HL-60 (cell line): ENCODE data around the gene CERS4.

Source experiments
- CTCF ChIP-seq: IDR thresholded peaks from one replicate; pipeline ENCODE4 v1.5.1; 2011; ENCODE audit warnings: low read length, control low read depth, inconsistent platforms; ENCODE audit not compliant: insufficient read depth
- GABPA ChIP-seq: IDR thresholded peaks from 2 replicates; pipeline ENCODE4 v1.6.1; 2012; ENCODE audit warnings: low read depth
- TF ChIP-seq, protein P1 (sequence below): IDR thresholded peaks from 2 replicates; pipeline ENCODE4 v1.6.1; 2012; ENCODE audit warnings: low read depth; ENCODE audit not compliant: insufficient replicate concordance

DNA sequence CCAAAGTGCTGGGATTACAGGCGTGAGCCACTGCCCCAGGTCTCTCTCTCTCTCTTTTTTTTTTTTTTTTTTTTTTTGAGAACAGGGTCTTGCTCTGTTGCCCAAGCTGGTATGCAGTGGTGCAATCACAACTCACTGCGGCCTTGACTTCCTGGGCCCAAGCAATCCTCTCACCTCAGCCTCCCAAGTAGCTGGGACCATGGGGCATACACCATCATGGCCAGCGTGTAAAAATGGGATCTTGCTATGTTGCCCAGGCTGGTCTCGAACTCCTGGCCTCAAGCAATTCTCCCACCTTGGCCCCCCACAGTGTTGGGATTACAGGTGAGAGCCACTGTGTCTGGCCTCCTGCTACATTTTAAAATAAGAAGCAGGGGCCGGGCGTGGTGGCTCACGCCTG, 40.6 kb upstream of the CERS4 start:
- TF ChIP-seq CTCF: no peak
- TF ChIP-seq, protein P1, sequence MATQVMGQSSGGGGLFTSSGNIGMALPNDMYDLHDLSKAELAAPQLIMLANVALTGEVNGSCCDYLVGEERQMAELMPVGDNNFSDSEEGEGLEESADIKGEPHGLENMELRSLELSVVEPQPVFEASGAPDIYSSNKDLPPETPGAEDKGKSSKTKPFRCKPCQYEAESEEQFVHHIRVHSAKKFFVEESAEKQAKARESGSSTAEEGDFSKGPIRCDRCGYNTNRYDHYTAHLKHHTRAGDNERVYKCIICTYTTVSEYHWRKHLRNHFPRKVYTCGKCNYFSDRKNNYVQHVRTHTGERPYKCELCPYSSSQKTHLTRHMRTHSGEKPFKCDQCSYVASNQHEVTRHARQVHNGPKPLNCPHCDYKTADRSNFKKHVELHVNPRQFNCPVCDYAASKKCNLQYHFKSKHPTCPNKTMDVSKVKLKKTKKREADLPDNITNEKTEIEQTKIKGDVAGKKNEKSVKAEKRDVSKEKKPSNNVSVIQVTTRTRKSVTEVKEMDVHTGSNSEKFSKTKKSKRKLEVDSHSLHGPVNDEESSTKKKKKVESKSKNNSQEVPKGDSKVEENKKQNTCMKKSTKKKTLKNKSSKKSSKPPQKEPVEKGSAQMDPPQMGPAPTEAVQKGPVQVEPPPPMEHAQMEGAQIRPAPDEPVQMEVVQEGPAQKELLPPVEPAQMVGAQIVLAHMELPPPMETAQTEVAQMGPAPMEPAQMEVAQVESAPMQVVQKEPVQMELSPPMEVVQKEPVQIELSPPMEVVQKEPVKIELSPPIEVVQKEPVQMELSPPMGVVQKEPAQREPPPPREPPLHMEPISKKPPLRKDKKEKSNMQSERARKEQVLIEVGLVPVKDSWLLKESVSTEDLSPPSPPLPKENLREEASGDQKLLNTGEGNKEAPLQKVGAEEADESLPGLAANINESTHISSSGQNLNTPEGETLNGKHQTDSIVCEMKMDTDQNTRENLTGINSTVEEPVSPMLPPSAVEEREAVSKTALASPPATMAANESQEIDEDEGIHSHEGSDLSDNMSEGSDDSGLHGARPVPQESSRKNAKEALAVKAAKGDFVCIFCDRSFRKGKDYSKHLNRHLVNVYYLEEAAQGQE: no peak
- TF ChIP-seq GABPA: no peak
